GM18951 (cell line): ENCODE measurements around the gene ZSCAN18.
"Not testable (repeated sequence)": the region's sequence is repeated elsewhere in the genome, so short reads cannot be mapped to it uniquely, and the experiment has no call there.

ENCODE experiments used
- POLR2A ChIP-seq: IDR thresholded peaks from 4 replicates; pipeline ENCODE4 v1.6.1; 2011; ENCODE audit warnings: mild to moderate bottlenecking; ENCODE audit not compliant: insufficient read length, insufficient read depth; ENCODE audit errors: extremely low read depth
- in situ Hi-C: fragments of 300-500 bp; cut with MboI; formaldehyde crosslinking; loops from one replicate; pipeline ENCODE4 v1.12.0; 2022; ENCODE audit warnings: low sequenced_read_pairs, mixed read lengths, inconsistent platforms; ENCODE audit not compliant: unreplicated experiment

ZSCAN18 gene, protein sequence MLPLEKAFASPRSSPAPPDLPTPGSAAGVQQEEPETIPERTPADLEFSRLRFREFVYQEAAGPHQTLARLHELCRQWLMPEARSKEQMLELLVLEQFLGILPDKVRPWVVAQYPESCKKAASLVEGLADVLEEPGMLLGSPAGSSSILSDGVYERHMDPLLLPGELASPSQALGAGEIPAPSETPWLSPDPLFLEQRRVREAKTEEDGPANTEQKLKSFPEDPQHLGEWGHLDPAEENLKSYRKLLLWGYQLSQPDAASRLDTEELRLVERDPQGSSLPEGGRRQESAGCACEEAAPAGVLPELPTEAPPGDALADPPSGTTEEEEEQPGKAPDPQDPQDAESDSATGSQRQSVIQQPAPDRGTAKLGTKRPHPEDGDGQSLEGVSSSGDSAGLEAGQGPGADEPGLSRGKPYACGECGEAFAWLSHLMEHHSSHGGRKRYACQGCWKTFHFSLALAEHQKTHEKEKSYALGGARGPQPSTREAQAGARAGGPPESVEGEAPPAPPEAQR

DNA sequence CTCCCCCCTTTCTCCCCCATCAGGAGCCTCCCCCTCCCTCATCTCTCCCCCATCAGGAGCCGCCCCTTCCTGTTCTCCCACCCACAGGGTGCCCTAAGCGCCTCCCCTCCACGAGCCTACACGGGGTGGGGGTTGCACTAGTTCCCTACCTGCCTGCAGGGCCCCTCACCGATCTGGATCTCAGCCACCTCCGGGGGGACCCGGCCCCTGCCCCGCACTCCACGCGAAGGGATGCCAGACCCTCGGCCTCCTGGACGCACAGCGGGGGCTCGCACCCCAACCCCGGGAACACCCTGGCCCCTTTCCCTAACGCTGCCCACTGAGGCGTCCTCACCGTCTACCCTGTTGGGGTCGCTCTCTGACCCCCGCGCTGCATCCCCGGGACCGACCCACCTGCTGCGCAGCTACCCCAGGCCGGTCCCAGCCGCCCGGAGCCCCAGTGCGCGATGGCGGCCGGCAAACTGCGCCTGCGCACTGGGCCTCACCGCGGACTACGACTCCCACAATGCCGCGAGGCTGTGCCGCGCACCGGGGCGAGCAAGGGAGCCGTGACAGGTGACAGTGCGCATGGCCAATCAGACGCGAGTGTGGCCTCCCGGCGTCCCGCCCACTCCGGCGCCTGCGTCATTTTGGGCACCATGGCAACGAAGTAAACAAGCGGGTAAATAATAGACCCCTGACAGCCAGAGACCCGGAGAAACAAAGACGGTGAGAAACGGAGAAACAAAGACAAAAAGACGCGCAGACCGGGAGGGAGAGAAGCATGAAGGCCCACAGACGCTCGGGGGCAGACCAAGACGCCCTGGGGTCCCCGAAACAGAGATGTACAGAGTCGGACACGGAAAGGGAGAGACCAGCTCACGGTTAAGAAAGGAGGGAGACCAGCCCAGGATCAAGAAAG, at the start of gene ZSCAN18:
TSS of gene ZSCAN18 (minus strand) at position 451 of the 901 bp plus-strand sequence. CDS start 7,964 bp downstream, outside the sequence.
- in situ Hi-C loops, result no loop called here
- TF ChIP-seq POLR2A, result peak; percentile 27

DNA sequence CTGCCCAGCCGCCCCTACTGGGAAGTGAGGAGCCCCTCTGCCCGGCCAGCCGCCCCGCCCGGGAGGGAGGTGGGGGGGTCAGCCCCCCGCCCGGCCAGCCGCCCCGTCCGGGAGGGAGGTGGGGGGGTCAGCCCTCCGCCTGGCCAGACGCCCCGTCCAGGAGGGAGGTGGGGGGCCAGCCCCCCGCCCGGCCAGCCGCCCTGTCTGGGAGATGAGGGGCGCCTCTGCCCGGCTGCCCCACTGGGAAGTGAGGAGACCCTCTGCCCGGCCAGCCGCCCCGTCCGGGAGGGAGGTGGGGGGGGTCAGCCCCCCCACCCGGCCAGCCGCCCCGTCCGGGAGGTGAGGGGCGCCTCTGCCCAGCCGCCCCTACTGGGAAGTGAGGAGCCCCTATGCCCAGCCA, 49.4 kb upstream of the ZSCAN18 start:
- in situ Hi-C loops, result not testable (repeated sequence)

DNA sequence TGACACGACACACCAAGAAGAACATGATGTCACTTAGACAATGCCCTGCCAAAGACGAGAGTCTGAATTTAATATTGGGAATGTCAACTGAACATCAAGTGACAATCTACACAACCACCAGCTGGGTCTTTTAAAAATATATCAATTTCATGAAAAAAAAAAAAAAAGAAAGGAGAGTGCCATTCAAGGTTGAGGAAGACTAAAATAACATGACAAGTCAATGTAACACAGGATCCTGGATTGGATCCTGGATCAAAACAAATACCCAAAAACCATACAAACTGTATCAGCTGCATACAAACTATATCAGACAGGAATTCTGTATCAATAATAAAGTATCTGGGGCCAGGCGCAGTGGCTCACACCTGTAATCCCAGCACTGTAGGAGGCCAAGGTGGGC, 47.8 kb upstream of the ZSCAN18 start:
- no peak for TF ChIP-seq POLR2A
- in situ Hi-C loops, result no loop called here

DNA sequence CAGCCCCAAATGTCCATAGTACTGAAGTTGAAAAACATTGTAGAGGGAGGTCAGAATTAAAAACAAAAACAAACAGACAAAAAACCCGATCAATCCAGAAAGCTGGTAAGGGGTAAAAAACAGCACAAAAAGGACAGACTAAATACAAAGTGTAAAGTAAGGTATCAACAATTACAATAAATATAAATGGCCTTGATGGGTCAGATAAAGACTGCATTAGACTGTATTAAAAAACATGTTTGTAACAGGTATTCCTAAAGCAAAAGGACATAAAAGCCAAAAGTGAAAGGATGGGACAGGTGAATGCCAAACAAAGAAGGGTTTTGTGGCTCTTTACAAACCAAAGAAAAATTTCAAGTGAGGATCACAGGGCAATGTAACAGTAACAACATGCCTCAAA, 36.2 kb upstream of the ZSCAN18 start:
- in situ Hi-C loops, result no loop called here
- no peak for TF ChIP-seq POLR2A

DNA sequence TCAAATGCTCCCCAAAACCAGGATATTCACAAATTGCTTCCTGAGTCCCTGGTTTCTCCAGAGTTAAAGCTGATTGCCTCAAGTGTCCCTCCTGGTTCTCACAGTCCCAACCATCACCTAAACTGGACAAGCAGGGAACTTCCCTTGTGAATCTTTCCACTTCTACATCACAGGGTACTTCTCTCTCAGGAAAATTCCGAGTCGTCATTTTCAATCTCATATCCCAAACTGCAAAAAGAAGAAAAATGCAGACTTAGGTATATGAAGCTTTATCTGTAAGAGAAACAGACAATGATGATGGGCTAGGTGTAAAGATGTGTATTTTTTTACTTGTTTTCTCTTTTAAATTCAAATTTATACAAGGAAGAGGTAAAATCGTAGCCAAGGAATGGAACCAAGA, 31.3 kb upstream of the ZSCAN18 start:
- TF ChIP-seq POLR2A, result no peak
- in situ Hi-C loops, result no loop called here

DNA sequence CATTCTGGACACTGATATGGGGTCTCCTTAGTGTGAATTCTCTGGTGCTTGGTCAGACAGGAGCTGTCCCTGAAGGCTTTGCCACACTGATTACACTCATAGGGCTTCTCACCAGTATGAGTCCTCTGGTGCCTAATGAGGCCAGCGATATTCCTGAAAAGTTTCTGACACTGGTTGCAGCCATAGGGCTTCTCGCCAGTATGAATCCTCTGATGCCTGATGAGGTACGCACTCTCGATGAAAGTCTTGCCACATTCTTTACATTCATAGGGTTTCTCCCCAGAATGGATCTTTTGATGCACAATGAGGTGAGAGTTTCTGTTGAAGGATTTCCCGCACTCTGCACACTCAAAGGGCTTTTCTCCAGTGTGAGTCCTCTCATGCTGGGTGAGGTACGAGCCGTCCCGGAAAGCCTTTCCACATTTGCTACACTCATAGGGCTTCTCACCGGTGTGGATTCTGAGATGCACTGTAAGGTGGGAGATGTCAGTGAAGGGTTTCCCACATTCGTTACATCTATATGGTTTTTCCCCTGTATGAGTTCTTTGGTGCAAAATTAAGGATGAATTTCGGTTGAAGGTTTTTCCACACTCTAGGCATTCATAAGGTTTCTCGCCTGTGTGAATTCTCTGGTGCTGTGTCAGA, 30.1 kb upstream of the ZSCAN18 start:
- TF ChIP-seq POLR2A, result no peak
- in situ Hi-C loops, result no loop called here

DNA sequence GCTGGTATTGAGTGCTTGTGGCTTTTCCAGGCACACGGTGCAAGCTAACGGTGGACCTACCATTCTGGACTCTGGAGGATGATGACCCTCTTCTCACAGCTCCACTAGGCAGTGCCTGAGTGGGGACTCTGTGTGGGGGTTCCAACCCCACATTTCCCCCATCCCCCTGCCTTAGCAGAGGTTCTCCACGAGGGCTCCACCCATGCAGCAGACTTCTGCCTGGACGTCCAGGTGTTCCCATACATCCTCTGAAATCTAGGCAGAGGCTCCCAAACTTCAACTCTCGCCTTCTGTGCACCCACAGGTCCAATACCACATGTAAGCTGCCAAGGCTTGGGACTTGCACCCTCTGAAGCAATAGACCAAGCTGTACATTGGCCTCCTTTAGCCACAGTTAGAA, 25.3 kb upstream of the ZSCAN18 start:
- in situ Hi-C loops, result no loop called here
- no peak for TF ChIP-seq POLR2A

DNA sequence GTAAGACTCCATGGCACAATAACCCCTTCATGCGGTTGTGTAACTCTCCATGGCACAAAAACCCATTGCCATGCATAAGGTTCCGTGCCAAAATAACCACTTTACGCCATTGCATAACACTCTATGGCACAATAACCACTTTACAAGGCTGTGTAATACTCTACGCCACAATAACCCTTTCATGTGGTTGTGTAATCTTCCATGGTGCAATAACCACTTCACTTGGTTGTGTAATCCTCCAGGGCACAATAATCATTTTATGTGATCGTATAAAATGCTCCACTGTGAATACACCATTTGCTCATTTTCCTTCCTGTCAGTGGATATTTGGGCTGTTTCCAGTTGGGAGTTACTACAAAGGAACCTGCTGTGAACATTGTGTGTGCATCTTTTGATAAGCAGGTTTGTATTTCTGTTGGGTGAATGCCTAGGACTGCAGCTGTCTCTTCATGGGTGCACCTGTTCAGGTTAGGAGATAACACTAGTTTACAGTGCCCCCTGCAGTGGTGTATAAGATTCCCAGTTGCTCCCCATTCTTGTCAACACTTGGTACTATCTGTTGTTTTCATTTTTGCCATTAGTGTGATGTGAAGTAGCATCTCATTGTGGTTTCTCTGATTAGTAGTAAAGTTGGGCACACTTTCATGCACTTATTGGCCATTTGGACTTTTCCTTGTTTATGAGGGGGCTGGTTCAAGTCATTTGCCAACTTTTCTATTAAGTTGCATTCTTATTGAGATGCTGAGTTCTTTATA, 21.1 kb upstream of the ZSCAN18 start:
- no peak for TF ChIP-seq POLR2A
- in situ Hi-C loops, result no loop called here

DNA sequence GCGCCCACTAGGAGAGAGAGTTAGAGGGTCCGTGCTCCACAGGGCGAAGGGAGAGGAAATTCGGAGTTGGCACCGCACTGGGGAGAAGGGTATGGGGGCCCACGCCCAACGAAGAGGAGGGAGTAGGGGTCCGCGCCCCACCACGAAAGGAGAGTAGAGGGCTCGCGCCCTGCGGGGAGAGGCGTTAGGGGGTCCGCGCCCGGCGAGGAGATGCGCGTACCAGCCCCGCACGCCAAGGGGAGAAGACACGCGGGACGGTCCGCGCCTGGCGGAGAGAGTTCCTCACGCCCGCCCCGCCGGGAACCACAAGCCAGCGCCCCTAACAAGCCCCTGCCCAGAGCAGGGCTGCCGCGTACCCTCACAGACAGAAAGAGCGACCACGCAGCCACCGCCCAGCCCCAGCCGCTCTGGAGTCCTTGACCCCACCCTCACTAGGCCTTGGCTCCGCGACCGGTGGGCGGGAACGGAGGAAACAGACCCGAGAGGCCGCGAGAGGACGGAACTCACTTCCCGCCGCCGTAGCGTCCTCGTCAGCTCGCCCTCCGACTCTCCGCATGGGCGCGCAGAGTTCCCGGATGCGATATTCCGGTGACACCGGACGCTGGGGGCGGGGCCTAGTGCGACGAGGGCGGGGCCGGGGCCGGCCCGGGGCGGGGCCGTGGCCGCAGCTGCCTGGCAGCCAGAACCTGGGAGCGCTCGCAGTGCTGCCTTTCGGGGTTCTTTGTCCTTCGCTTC, 20.0 kb upstream of the ZSCAN18 start:
- in situ Hi-C loops, result no loop called here
- no peak for TF ChIP-seq POLR2A

DNA sequence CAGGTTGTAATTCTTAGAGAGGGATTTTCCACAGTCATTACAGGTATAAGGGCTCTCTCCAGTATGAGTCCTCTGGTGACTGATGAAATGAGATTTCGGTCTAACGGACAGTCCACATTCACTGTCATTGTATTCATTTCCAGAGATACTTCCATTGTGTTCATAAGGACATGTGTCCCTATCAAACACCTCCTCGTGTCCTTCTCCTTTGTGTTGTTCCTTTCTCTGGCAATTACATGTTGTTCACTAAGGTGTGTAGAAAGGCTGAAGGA, 10.5 kb upstream of the ZSCAN18 start:
- no peak for TF ChIP-seq POLR2A
- in situ Hi-C loops, result no loop called here

DNA sequence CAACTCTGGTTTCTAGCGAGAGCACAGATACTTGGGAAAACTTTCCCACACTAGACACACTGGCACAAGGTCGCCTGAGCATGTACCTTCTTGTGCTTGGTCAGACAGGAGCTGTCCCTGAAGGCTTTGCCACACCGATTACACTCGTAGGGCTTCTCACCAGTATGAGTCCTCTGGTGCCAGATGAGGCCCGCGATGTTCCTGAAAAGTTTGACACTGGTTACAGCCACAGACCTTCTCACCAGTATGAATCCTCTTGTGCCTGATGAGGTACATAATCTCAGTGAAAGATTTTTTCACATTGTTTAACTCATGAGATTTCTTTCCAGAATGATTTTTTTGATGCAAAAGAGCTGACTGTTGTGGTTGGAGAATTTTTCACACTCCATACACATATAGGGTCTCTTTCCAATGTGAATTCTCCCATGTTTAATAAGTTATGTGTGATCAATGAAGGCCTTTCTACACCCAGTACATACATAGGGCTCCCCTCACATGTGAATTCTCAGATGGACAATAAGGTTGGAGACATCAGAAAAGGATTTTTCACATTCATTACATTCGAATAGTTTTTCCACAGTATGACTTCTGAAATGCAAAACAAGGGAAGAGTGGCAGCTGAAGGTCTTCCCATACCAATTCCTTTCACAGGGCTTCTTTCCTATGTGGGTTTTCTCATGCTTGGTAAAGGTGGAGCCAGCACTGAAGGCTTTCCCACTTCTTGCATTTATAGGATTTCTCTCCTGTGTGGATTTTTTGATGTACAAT, 9.9 kb upstream of the ZSCAN18 start:
- TF ChIP-seq POLR2A, result no peak
- in situ Hi-C loops, result no loop called here

DNA sequence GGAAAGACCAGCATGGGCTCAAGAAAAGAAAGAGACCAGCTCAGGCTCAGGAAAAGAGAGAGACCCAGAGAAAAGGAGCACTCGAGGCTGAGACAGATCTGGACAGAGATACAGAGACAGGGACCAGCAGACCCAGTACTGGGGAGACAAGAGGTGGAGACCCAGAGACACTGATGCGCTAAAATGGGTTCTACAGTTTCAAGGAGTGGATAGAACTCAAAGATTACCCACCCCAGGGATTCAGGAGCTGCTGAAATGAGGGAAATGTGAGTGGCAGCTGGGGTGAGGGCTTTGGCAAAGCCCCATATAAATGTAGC, 609 bp upstream of the ZSCAN18 start:
- no peak for TF ChIP-seq POLR2A
- in situ Hi-C loops, result no loop called here
